OCI-LY3 (cell line): ENCODE results near the gene DLX2.

Source experiments
- H2AFZ ChIP-seq: fragments of 200-600, 300-600 bp; shearing (Covaris generic); 2 replicates; pipeline ENCODE4 v1.6.0; 2014; ENCODE audit warnings: antibody characterized with exemption, low read depth, low read length
- H3K27ac ChIP-seq: fragments of 200-600, 300-600 bp; sonication (generic); 2 replicates; pipeline ENCODE4 v1.5.1; 2014; ENCODE audit warnings: mild to moderate bottlenecking, low read length, moderate library complexity, mixed read lengths
- H3K27me3 ChIP-seq: fragments of 200-600, 300-600 bp; sonication (generic); 2 replicates; pipeline ENCODE4 v1.6.1; 2014; ENCODE audit warnings: low read depth, low read length, mixed read lengths
- H3K36me3 ChIP-seq: fragments of 200-600, 300-600 bp; sonication (generic); replicated peaks from 2 replicates; pipeline ENCODE3; 2014; ENCODE audit warnings: low read depth, low read length, mixed read lengths
- H3K4me1 ChIP-seq: fragments of 300-600, 200-600 bp; sonication (generic); 2 replicates; pipeline ENCODE4 v1.6.1; 2014; ENCODE audit warnings: low read length, mixed read lengths
- H3K4me2 ChIP-seq: fragments of 200-600, 300-600 bp; sonication (generic); 2 replicates; pipeline ENCODE4 v1.6.1; 2014; ENCODE audit warnings: low read length, mixed read lengths
- H3K4me3 ChIP-seq: fragments of 300-600, 200-600 bp; sonication (generic); 2 replicates; pipeline ENCODE4 v1.5.1; 2014; ENCODE audit warnings: antibody characterized with exemption, mild to moderate bottlenecking, low read length, moderate library complexity
- H3K79me2 ChIP-seq: fragments of 300-600, 200-600 bp; shearing (Covaris generic); 2 replicates; pipeline ENCODE4 v1.6.1; 2014; ENCODE audit warnings: mild to moderate bottlenecking, low read length, mixed read lengths
- H3K9ac ChIP-seq: fragments of 300-600, 200-600 bp; shearing (Covaris generic); 2 replicates; pipeline ENCODE4 v1.6.0; 2014; ENCODE audit warnings: mild to moderate bottlenecking, low read length, moderate library complexity
- H3K9me3 ChIP-seq: fragments of 200-600, 300-600 bp; shearing (Covaris generic); 2 replicates; pipeline ENCODE4 v1.6.1; 2014; ENCODE audit warnings: low read length, mixed read lengths; ENCODE audit not compliant: insufficient read depth
- H4K20me1 ChIP-seq: fragments of 200-600, 300-600 bp; sonication (generic); 2 replicates; pipeline ENCODE4 v1.6.1; 2016; ENCODE audit warnings: low read length, mixed read lengths; ENCODE audit not compliant: insufficient read depth
- EZH2phosphoT487 ChIP-seq: fragments of 200-600 bp; shearing (Covaris generic); IDR thresholded peaks from 2 replicates; pipeline ENCODE4 v1.6.1; 2018; ENCODE audit warnings: antibody characterized with exemption, mixed run types, low read depth
- TF ChIP-seq, protein P1 (sequence below): fragments of 200-600, 300-600 bp; sonication (generic); IDR thresholded peaks from 2 replicates; pipeline ENCODE4 v1.5.1; 2014; ENCODE audit warnings: antibody characterized with exemption, low read length, low read depth

DLX2 gene

DNA sequence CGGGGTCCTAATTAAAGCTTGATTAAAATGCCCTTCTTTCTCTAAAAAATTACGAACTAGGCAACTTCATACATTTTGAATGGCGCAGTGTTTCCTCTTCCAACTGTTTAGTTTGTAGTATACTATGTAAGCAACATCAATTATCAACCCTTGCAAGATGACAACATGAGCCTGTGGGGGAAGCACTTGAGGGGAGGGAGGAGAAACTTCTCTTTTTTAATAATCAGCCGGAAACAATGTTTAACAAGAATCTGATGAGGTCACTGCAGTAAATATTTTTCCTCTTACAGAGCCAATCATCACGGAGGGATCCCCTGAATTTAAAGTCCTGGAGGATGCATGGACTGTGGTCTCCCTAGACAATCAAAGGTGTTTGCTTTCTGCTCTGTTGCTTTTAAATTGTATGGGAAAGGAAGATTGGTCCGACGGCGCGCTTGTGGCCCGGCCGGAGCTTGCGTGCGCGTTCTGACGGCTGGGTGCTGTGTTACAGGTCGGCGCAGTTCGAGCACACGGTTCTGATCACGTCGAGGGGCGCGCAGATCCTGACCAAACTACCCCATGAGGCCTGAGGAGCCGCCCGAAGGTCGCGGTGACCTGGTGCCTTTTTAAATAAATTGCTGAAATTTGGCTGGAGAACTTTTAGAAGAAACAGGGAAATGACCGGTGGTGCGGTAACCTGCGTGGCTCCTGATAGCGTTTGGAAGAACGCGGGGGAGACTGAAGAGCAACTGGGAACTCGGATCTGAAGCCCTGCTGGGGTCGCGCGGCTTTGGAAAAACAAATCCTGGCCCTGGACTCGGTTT, 22.7 kb downstream of the DLX2 start:
- Histone ChIP-seq H3K9me3 (no peaks in the 10 kb centered on the region), H3K36me3 (no peaks in the 10 kb centered on the region), H3K27ac (no peak overlapping the region), H3K9ac (no peak overlapping the region), H3K4me1 (no peaks in the 10 kb centered on the region), H3K79me2 (no peaks in the 10 kb centered on the region), H3K4me3 (no peak overlapping the region), H2AFZ (no peak overlapping the region), H3K4me2 (no peak overlapping the region), H4K20me1 (no peaks in the 10 kb centered on the region), H3K27me3 (no peaks in the 10 kb centered on the region)
- TF ChIP-seq, protein P1, sequence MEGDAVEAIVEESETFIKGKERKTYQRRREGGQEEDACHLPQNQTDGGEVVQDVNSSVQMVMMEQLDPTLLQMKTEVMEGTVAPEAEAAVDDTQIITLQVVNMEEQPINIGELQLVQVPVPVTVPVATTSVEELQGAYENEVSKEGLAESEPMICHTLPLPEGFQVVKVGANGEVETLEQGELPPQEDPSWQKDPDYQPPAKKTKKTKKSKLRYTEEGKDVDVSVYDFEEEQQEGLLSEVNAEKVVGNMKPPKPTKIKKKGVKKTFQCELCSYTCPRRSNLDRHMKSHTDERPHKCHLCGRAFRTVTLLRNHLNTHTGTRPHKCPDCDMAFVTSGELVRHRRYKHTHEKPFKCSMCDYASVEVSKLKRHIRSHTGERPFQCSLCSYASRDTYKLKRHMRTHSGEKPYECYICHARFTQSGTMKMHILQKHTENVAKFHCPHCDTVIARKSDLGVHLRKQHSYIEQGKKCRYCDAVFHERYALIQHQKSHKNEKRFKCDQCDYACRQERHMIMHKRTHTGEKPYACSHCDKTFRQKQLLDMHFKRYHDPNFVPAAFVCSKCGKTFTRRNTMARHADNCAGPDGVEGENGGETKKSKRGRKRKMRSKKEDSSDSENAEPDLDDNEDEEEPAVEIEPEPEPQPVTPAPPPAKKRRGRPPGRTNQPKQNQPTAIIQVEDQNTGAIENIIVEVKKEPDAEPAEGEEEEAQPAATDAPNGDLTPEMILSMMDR: no peak
- no peak for TF ChIP-seq EZH2phosphoT487

DNA sequence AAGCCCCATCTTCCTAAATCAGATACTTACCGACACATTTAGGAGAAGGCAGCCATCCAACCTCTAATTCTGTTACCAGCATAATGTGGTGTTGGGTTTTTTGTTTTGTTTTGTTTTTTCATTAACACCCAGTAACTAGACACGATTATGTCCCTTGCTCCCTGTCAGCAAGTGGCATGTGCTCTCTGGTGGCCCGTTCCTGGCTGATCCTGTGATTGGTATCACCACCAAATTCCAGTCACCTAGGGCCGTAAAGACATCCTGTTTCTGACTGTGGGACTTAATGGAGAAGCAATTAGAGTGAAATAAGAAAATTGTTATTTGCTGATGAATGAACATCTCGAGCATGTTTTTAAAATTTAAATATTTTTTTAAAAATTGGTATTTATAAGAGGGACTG, 23.3 kb downstream of the DLX2 start:
- H3K27me3 ChIP-seq: no peaks in the 10 kb centered on the region
- H3K36me3 ChIP-seq: no peaks in the 10 kb centered on the region
- no peaks in the 10 kb centered on the region for H4K20me1 ChIP-seq
- H3K9me3 ChIP-seq: no peaks in the 10 kb centered on the region
- H3K9ac ChIP-seq: no peak overlapping the region
- no peak for TF ChIP-seq EZH2phosphoT487
- TF ChIP-seq, protein P1: no peak
- H3K27ac ChIP-seq: no peak overlapping the region
- no peak overlapping the region for H2AFZ ChIP-seq
- no peaks in the 10 kb centered on the region for H3K4me1 ChIP-seq
- no peaks in the 10 kb centered on the region for H3K79me2 ChIP-seq
- no peak overlapping the region for H3K4me3 ChIP-seq
- H3K4me2 ChIP-seq: no peak overlapping the region

DNA sequence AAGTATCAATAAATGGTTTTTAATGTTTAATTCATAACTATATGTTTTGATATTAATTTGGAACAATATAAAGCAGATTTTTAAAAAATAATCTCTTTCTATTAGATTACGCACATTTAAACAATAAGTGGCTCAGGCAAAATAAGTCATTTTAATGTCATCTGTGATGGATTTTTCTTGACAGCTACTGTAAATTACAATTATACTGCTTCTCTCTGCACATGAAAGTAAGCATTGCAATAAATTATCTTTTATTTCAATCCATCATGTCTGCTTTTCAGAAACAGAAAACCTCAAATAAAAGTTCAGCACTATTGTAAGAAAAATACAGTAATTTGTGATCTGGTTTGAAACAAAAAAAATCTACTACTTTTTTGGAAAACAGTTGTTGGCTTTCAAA, 28.4 kb downstream of the DLX2 start:
- no peaks in the 10 kb centered on the region for H3K27me3 ChIP-seq
- H3K4me1 ChIP-seq: no peaks in the 10 kb centered on the region
- no peak for TF ChIP-seq EZH2phosphoT487
- TF ChIP-seq, protein P1: no peak
- H3K4me2 ChIP-seq: no peak overlapping the region
- H3K27ac ChIP-seq: no peak overlapping the region
- H3K79me2 ChIP-seq: no peaks in the 10 kb centered on the region
- H3K36me3 ChIP-seq: no peaks in the 10 kb centered on the region
- H4K20me1 ChIP-seq: no peaks in the 10 kb centered on the region
- no peaks in the 10 kb centered on the region for H3K9me3 ChIP-seq
- H2AFZ ChIP-seq: no peak overlapping the region
- H3K4me3 ChIP-seq: no peak overlapping the region
- H3K9ac ChIP-seq: no peak overlapping the region

DNA sequence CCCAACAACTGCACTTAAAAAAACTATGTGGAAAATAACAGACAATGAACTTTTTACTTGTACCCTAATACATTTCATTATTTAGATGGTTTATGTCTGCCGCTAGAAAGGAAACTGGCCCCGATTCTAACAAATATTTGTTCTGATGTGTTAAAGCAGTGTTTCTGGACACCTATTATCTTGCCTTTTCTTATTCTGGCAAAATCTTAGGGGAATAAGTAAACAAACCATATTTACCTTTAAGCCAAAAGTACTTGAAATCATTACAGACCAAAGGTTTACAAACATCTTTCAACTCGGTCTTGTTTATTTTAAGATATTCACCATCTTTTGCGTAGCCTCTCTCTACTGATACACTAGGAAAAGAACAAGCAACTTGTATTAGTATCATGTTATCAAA, 29.2 kb downstream of the DLX2 start:
- Histone ChIP-seq H3K79me2 (no peaks in the 10 kb centered on the region), H3K4me2 (no peak overlapping the region), H3K36me3 (no peaks in the 10 kb centered on the region), H3K9ac (no peak overlapping the region), H3K4me1 (no peaks in the 10 kb centered on the region), H3K4me3 (no peak overlapping the region), H3K27ac (no peak overlapping the region), H4K20me1 (no peaks in the 10 kb centered on the region), H3K9me3 (no peaks in the 10 kb centered on the region), H2AFZ (no peak overlapping the region), H3K27me3 (no peaks in the 10 kb centered on the region)
- no peak for TF ChIP-seq EZH2phosphoT487
- TF ChIP-seq, protein P1: no peak
